Upper lobe of left lung (tissue), 4 donors: ENCODE measurements around the gene HERPUD1.

Experiments used
- EP300 ChIP-seq, 4 donors: sonication (generic); formaldehyde crosslinking; IDR thresholded peaks; one replicate each; pipeline ENCODE4 v1.5.1; 2017; ENCODE audit warnings: antibody characterized with exemption in 4 of 4, control low read depth in 2 of 4
- POLR2A ChIP-seq, 4 donors: fragments of 450-650 bp; IDR thresholded peaks; one replicate each; pipeline ENCODE4 v1.5.1; 2016 to 2017; ENCODE audit warnings: antibody characterized with exemption in 4 of 4, mild to moderate bottlenecking in 2 of 4

- TF ChIP-seq EP300 (IDR thresholded peaks at IDR 0.05) (no peak), POLR2A (IDR thresholded peaks at IDR 0.05) (no peak)
Observed at GRCh38 chr16:56985288-56985961, 53.5 kb downstream of the HERPUD1 start.
